Esophagus muscularis mucosa (tissue), 3 donors: ENCODE measurements around the gene ROBO1.

Experiments used
- CTCF ChIP-seq, 3 experiments: fragments of 200-600 bp in 2 of 3; fragments of 450-650 bp in 1 of 3; sonication (generic) in 2 of 3; IDR thresholded peaks; one replicate each; pipeline ENCODE4 v1.5.1; 2017 to 2019; ENCODE audit warnings: antibody characterized with exemption in 3 of 3, mild to moderate bottlenecking in 2 of 3, moderate library complexity in 1 of 3
- POLR2A ChIP-seq: fragments of 450-650 bp; IDR thresholded peaks from one replicate; pipeline ENCODE4 v1.6.1; 2017; ENCODE audit warnings: antibody characterized with exemption, moderate library complexity, mild to moderate bottlenecking, low read depth

DNA sequence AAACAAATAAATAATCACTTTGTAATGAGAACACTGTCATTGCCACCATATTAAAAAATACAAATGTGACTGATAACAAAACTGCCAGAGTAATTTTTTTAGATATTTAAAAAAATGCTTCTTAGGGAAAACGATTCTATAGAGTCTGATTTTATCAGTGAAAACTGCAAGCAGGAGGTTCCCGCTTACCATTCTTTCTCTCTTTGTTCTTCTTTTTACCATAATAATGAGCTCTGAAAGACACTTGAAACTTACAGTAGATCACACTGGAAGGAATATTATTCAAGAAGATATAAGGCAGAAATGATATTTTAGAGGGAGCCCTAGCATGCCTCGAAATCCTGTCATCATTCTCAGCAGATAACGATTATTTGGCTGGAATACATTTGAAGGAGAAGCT, 701.3 kb downstream of the ROBO1 start:
- TF ChIP-seq CTCF (IDR thresholded peaks at IDR 0.05), result no peak
- no peak for TF ChIP-seq POLR2A
